Lung (tissue), 16 donors: ENCODE results near the gene RAB24. TPM values are rescaled to one million over a fixed set of nuclear protein-coding genes. Genes with fewer than 3 reads are reported as not detected.

Source experiments
- ATAC-seq: fragments of 200-7000 bp; cut with Tn5 transposase; one replicate; pipeline ENCODE4 v1.9.1; 2020; ENCODE audit warnings: moderate number of reproducible peaks; ENCODE audit not compliant: insufficient read depth, low FRiP score
- DNase-seq, 3 donors: peaks; one replicate each; pipeline ENCODE4 v3.0.0-alpha.2; 2013 to 2017
- H3K27ac ChIP-seq, 2 donors: one replicate each; pipeline ENCODE4 v1.5.1; 2013; ENCODE audit warnings: mild to moderate bottlenecking in 2 of 2, moderate library complexity in 2 of 2, control low read depth in 1 of 2, inconsistent platforms in 1 of 2, low read depth in 1 of 2, low read length in 1 of 2
- H3K27me3 ChIP-seq, 3 donors: one replicate each; pipeline ENCODE4 v1.5.1; 2013; ENCODE audit warnings: low read length in 2 of 3; ENCODE audit not compliant: control insufficient read depth in 3 of 3, insufficient read depth in 3 of 3
- H3K36me3 ChIP-seq, 4 donors: one replicate each; pipeline ENCODE4 v1.5.1; 2013; ENCODE audit warnings: low read length in 4 of 4, mild to moderate bottlenecking in 1 of 4, moderate library complexity in 1 of 4; ENCODE audit not compliant: control insufficient read depth in 4 of 4, insufficient read depth in 4 of 4
- H3K4me1 ChIP-seq, 5 donors: one replicate each; pipeline ENCODE4 v1.5.1; 2013; ENCODE audit warnings: low read length in 5 of 5, mild to moderate bottlenecking in 2 of 5, moderate library complexity in 1 of 5; ENCODE audit not compliant: control insufficient read depth in 5 of 5, insufficient read depth in 5 of 5
- H3K4me3 ChIP-seq: one replicate; pipeline ENCODE4 v1.5.1; 2013; ENCODE audit warnings: mild to moderate bottlenecking, control low read depth, moderate library complexity
- H3K9ac ChIP-seq, 2 donors: one replicate each; pipeline ENCODE4 v1.5.1; 2013; ENCODE audit warnings: low read length in 2 of 2, control low read depth in 1 of 2; ENCODE audit not compliant: insufficient read depth in 1 of 2
- H3K9me3 ChIP-seq, 4 donors: one replicate each; pipeline ENCODE4 v1.5.1; 2013; ENCODE audit warnings: low read length in 3 of 4, mild to moderate bottlenecking in 1 of 4, moderate library complexity in 1 of 4; ENCODE audit not compliant: control insufficient read depth in 4 of 4, insufficient read depth in 3 of 4
- WGBS, 2 donors: extraction: QIAGEN DNeasy Blood & Tissue Kit; methylation state at CpG; one replicate each; pipeline ENCODE4 v1.1.7; 2013; 5-methylcytosine and 5-hydroxymethylcytosine counted together
- long read RNA-seq, 5 donors: transcript quantifications; one replicate each; lab custom pipeline, GENCODE V29; 2026
- polyA plus RNA-seq, 2 donors: library from polyadenylated mRNA; stranded (reverse); fragments of 200-250 nt; gene quantifications; one replicate each; pipeline ENCODE4 v1.2.1, GENCODE V29; 2013
- total RNA-seq, 2 donors: library from RNA; depleted of rRNA in 1 of 2; stranded (reverse); fragments of >200 nt in 1 of 2; gene quantifications; one replicate each; pipeline ENCODE4 v1.2.1, GENCODE V29; 2014 to 2021
- TF ChIP-seq, protein P1 (sequence below): IDR thresholded peaks from 2 replicates; pipeline ENCODE4 v1.5.1; 2012; ENCODE audit warnings: mild to moderate bottlenecking; ENCODE audit errors: control extremely low read depth, extremely low read depth
- donor health status: control.
- donor health status: control.
- donor health status: Bipolar disorder and iron deficiency.
- donor health status: healthy.
- donor health status: DM: yes; HTN: yes; CAD: no.

RAB24 gene
- total RNA-seq: 10 to 100 TPM; 25.9 to 29.5 TPM
- polyA plus RNA-seq: 10 to 100 TPM; 55.4 to 76.6 TPM
- long read RNA-seq, donor 1, transcript RAB24-201 (8 exons, 1,311 nt): major isoform, 13 of 28 reads
- long read RNA-seq, donor 1, transcript RAB24-206 (7 exons, 1,820 nt): minor isoform, 5 of 28 reads
- long read RNA-seq, donor 1, transcript RAB24-204 (9 exons, 1,236 nt): minor isoform, 5 of 28 reads
- long read RNA-seq, donor 1, partial matches to known transcripts: 5 of 28 reads
- long read RNA-seq, donor 1, other reads (novel, unspliced or antisense): 0 of 28 reads
- long read RNA-seq, donor 2, transcript RAB24-206 (7 exons, 1,820 nt): major isoform, 5 of 11 reads
- long read RNA-seq, donor 2, transcript RAB24-201 (8 exons, 1,311 nt): major isoform, 5 of 11 reads
- long read RNA-seq, donor 2, partial matches to known transcripts: 0 of 11 reads
- long read RNA-seq, donor 2, other reads (novel, unspliced or antisense): 0 of 11 reads
- long read RNA-seq, donor 3, transcript RAB24-201 (8 exons, 1,311 nt): major isoform, 6 of 11 reads
- long read RNA-seq, donor 3, partial matches to known transcripts: 0 of 11 reads
- long read RNA-seq, donor 3, other reads (novel, unspliced or antisense): 0 of 11 reads
- long read RNA-seq, donor 4, partial matches to known transcripts: 0 of 6 reads
- long read RNA-seq, donor 4, other reads (novel, unspliced or antisense): 0 of 6 reads
- long read RNA-seq, donor 5, transcript RAB24-206 (7 exons, 1,820 nt): major isoform, 9 of 22 reads
- long read RNA-seq, donor 5, partial matches to known transcripts: 6 of 22 reads
- long read RNA-seq, donor 5, other reads (novel, unspliced or antisense): 0 of 22 reads

DNA sequence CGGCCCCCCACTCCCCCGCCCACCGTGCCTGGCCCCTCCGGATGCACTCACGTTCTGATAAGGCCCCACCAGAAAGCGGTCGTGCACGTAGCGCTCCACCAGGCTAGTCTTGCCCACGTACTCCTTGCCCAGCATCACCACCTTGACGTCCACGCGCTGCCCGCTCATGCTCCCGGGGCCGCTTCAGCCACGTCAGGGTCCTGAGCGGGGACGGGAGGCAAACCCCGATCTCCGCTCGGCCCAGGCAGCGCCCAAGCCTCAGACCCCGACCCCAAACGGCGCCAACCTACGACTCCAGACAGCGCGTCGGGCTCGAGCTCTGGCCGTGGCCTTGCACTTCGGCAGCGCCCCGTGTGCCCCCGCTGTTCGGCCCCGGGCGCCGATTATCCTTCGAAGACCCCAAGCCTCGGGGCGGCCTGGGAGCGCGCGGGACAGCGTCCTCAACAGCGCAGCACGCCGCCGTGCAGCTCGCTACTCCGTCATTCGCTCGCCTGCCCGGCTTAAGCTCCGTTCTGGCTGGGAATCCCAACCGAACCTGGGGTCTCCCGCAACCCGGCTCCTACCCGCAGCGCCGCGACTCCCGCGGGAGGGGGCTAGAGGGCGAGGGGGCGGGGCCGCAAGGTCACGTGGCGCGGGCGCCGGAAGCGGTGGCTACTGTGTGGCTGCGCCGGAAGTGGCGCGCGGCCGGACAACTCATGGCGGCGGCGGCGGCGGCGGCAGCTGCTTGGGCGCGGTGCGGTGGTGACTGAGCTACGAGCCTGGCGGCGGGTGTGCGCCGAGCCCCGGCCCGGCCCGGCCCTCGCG, at the start of gene RAB24, which contains the start of gene PRELID1:
TSS of gene RAB24 (minus strand) at position 599 of the 804 bp plus-strand sequence. CDS start at position 168, 431 bp downstream.
TSS of gene PRELID1 (plus strand) at position 679 of the 804 bp plus-strand sequence. CDS start 187 bp downstream, outside the sequence.
- TF ChIP-seq, protein P1, sequence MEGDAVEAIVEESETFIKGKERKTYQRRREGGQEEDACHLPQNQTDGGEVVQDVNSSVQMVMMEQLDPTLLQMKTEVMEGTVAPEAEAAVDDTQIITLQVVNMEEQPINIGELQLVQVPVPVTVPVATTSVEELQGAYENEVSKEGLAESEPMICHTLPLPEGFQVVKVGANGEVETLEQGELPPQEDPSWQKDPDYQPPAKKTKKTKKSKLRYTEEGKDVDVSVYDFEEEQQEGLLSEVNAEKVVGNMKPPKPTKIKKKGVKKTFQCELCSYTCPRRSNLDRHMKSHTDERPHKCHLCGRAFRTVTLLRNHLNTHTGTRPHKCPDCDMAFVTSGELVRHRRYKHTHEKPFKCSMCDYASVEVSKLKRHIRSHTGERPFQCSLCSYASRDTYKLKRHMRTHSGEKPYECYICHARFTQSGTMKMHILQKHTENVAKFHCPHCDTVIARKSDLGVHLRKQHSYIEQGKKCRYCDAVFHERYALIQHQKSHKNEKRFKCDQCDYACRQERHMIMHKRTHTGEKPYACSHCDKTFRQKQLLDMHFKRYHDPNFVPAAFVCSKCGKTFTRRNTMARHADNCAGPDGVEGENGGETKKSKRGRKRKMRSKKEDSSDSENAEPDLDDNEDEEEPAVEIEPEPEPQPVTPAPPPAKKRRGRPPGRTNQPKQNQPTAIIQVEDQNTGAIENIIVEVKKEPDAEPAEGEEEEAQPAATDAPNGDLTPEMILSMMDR: no peak
- DNase-seq (peak; percentile 87 to 91 (median 89)), ATAC-seq (peak; percentile 80)
- Histone ChIP-seq H3K9me3 (no peaks in the 10 kb centered on the region), H3K36me3 (peaks cover 0 to 19% (median 14%) of the 10 kb centered on the region in 4 donors), H3K27ac (peak within 1 kb of the TSS; percentile 85 to 86), H3K9ac (peak within 1 kb of the TSS; percentile 43 to 73), H3K4me1 (peaks cover 0 to 34% (median 15%) of the 10 kb centered on the region in 5 donors), H3K27me3 (no peaks in the 10 kb centered on the region), H3K4me3 (peak within 1 kb of the TSS; percentile 82)
- 0% methylated on average over 71 to 100 of the region's 100 CpGs for WGBS, 2 donors

DNA sequence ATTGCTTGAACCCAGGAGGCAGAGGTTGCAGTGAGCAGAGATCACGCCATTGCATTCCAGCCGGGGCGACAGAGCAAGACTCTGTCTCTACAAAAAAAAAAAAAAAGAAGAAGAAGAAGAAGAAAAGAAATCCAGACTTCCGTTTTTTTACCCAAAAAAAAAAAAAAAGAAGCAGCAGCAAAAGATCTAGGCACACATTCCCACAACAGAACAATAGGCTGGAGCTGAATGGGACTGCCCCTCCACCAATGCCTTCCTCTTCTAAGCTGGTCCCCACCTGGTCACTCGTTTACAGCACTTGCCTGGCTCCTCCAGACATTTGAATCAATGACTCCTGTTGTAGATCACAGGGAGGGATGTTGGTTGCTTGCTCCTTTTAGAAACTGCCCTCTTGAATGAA, 49.6 kb upstream of the RAB24 start:
- Histone ChIP-seq H3K27ac (no peak overlapping the region), H3K9me3 (no peaks in the 10 kb centered on the region), H3K4me3 (no peak overlapping the region), H3K4me1 (peaks cover 8 to 18% (median 11%) of the 10 kb centered on the region in 5 donors), H3K9ac (no peak overlapping the region), H3K36me3 (peaks cover 0 to 6% (median 0%) of the 10 kb centered on the region in 4 donors), H3K27me3 (peaks cover 0 to 2% (median 0%) of the 10 kb centered on the region in 3 donors)
- DNase-seq: no peak
- WGBS, 2 donors: 43 to 65% methylated on average over 5 of the region's 5 CpGs
- TF ChIP-seq, protein P1: no peak
- no peak for ATAC-seq

DNA sequence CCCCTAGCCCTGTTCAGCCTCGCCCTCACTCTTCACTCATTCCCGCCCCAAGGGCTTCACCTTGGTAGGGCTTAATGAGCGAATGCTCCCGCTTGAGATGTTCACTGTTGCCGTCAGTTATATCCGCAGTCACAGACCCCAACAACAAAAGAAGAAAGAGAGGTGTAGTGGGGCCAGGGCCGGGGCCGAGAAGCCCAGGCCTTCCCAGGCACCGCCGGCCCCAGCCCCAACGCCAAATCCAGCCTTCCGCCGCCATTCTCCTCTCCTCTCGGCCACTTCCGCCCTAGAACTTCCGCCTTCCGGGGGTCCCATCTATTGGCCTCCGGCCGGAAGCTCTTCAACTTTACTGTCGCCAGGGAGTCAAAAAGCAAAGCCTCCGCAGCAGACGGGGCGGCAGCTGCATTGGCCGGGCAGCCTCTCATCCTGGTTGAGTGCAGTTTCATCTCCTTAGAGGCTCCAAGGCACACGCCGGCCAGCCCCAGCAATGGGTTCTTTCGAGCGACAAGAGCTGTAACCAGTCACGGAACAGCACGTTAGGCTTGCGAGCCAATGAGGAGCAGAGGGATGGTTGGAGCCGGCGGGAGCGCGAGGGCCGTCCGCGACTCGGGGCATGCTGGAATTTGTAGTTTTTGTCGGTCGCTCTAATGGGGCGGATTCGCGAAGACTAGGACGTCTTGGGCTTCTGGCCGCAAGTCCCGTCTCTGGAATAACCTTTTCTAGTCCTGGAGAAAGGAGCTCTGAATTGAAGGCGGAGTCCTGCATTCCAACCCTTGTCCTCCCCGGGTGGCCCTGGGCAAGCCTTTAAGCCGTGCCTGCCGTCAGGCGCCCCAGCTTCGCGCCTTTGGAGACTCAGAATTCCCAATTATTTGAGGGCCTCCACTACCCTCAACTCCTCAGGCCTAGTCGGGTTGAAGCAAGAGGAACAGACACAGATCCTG, 48.1 kb upstream of the RAB24 start, which contains the start of gene LMAN2:
TSS of gene LMAN2 (minus strand) at position 277 of the 938 bp plus-strand sequence. CDS start at position 256, 21 bp downstream.
- WGBS, 2 donors: 8% methylated on average over 53 to 55 of the region's 55 CpGs
- H3K4me1 ChIP-seq: peaks cover 4 to 18% (median 11%) of the 10 kb centered on the region in 5 donors

More for the DNA sequence above, 48.1 kb upstream of the RAB24 start, which contains the start of gene LMAN2:
- TF ChIP-seq, protein P1: no peak
- Histone ChIP-seq H3K27ac (peak within 1 kb of the TSS; percentile 88 to 99), H3K9ac (peak within 1 kb of the TSS; percentile 50 to 59), H3K36me3 (peaks cover 0 to 15% (median 3%) of the 10 kb centered on the region in 4 donors), H3K27me3 (peaks cover 0 to 2% (median 0%) of the 10 kb centered on the region in 3 donors), H3K9me3 (no peaks in the 10 kb centered on the region), H3K4me3 (peak within 1 kb of the TSS; percentile 99)
- DNase-seq (peak; percentile 95 to 99 (median 98)), ATAC-seq (peak; percentile 98)
